Fibroblast of pulmonary artery (primary cell): Measurements from ENCODE around the gene MRPS27.

Experiments
- DNase-seq: peaks from one replicate; pipeline ENCODE4 v3.0.0-alpha.2; 2010; ENCODE audit warnings: low read depth
- H3K4me3 ChIP-seq: replicated peaks from 2 replicates; pipeline ENCODE4 v1.5.1; 2011; ENCODE audit warnings: low read depth, mild to moderate bottlenecking, control low read depth, low read length, moderate library complexity
- CTCF ChIP-seq: IDR thresholded peaks from 2 replicates; pipeline ENCODE4 v1.5.1; 2011; ENCODE audit warnings: mild to moderate bottlenecking, control low read depth, low read length, inconsistent platforms; ENCODE audit errors: missing control alignments

The MRPS27 gene

GRCh38 chr5:72189146-72189545 lies 130.9 kb downstream of the MRPS27 start:
- H3K4me3 ChIP-seq = no peak overlapping the region
- no peak for DNase-seq
- TF ChIP-seq CTCF = no peak

GRCh38 chr5:72188166-72188565 lies 131.9 kb downstream of the MRPS27 start:
- H3K4me3 ChIP-seq = no peak overlapping the region
- TF ChIP-seq CTCF = no peak
- DNase-seq = no peak

- no peak for DNase-seq
- no peak overlapping the region for H3K4me3 ChIP-seq
- TF ChIP-seq CTCF = no peak
These were observed 132.5 kb downstream of the MRPS27 start for GRCh38 chr5:72187388-72188075.

DNA sequence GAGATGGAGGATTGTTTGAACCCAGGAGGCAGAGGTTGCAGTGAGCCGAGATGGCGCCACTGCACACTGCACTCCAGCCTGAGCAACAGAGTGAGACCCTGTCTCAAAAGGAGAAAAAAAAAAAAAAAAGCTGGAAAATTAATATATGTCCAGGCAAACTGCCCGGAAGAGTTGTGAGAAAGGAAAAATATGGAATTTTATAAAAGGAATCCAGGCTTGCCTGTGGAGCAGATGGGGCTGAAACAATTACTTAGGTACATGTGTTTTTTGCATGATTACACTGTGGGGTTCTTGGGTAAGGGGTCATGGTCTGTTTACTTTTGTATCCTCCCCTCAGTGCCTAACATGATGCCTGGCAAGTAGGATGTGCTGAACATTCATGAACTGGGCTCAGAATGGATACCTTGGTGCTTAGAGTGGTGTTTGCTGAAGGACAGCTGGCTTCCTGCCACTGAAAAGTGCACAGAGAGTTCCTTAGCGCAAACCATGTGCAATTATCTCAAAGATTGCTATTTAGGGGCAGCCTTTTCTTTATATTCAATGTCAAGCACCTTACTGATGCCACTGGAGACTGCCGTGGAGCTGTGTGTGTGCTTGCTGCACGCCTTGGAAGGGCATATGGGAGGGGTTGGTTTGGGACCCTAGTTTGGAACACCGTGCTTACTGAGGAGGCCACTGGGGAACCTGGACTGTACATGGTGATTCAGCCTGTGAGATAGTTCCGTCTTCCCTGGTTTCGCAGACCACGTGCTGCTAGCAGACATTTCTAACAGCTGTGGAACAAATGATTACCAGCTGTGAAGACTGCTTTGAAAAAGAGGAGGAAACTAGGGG lies 134.3 kb downstream of the MRPS27 start:
- H3K4me3 ChIP-seq = no peak overlapping the region
- no peak for TF ChIP-seq CTCF
- no peak for DNase-seq

DNA sequence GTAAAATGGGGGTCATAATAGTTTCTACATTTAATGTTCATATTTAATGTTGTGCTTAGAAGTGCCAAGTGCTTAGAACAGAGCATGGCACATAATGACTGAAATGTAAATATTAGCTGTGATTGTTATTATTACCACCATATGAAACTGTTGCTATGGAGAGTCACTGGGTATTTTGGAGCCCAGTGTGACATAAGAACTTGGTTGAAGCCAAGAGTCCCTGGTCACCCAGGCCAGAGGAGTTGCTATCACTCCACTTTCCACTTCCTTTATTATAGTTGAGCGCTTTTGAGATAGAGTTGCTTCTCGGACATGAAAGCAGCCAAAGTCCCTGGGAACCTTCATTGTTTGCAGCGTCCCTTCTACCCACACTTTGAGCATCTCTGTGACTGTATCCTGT lies 135.6 kb downstream of the MRPS27 start:
- no peak for TF ChIP-seq CTCF
- no peak for DNase-seq
- no peak overlapping the region for H3K4me3 ChIP-seq

DNA sequence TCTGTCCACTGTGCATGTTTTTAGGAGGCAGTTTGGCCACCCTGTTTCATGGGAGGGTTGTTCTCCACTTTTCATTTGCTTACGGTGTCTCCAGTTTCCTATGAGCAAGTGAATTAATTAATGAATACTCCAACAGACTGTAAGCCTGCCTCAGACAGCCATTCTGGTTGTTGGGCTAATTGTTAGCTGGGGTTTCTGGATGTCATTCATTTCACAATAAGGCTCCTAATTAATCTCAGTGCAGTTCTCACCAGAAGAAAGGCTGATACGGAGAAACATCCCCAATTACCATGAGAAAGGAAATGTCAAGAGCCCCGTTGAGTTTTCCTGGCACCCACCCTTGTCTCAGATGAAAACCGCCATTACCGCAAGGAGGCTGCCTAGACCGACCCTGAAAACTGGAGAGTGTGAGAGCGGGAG lies 136.9 kb downstream of the MRPS27 start:
- no peak for TF ChIP-seq CTCF
- no peak overlapping the region for H3K4me3 ChIP-seq
- no peak for DNase-seq

- H3K4me3 ChIP-seq = no peak overlapping the region
- TF ChIP-seq CTCF = no peak
- DNase-seq = no peak
These were observed 137.4 kb downstream of the MRPS27 start for GRCh38 chr5:72182686-72183085.
